ENCODE measurements around the gene ERC2. TPM values are rescaled to one million over a fixed set of nuclear protein-coding genes. Genes with fewer than 3 reads are reported as not detected.

The ERC2 gene
- total RNA-seq, 1 donor: 0.36 TPM

DNA sequence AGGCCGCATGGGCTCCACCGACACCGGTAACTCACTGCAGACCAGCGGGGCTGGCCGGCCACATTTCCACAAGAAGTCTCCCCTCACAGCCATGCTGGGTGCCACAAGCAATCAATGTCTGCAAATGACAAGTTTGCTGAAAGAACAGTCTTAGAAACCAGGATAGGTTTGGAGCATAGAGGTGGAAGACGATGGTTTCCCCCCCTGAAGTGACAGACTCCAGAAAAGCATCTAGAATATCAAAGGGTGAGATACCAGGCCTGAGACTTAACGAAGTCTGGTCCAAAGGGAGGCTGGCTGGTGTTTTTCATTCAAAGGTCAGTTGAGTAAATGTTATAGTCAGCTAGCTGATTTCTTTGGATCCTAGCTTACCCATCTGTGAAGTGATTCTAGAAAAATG lies 931.1 kb downstream of the ERC2 start:
- Histone ChIP-seq H3K4me3 (ENCODE audit: insufficient read depth, low read length) (no peak overlapping the region), H3K4me2 (ENCODE audit: insufficient read depth, low read length) (no peak overlapping the region), H3K36me3 (ENCODE audit: insufficient read depth, low read length) (no peaks in the 10 kb centered on the region), H3K4me1 (ENCODE audit: insufficient read depth, low read length) (no peaks in the 10 kb centered on the region), H3K79me2 (ENCODE audit: insufficient read depth, low read length) (no peaks in the 10 kb centered on the region), H2AFZ (ENCODE audit: low read length) (no peak overlapping the region), H4K20me1 (ENCODE audit: insufficient read depth, low read length) (no peaks in the 10 kb centered on the region), H3K27ac (ENCODE audit: low read depth, low read length) (no peak overlapping the region), H3K27me3 (ENCODE audit: insufficient read depth, low read length) (peaks cover 20% of the 10 kb centered on the region), H3K9me3 (ENCODE audit: low read depth, low read length) (no peaks in the 10 kb centered on the region)
- no peak for DNase-seq (ENCODE audit: insufficient read length, low spot score, missing footprints)
- TF ChIP-seq CTCF (IDR thresholded peaks at IDR 0.05; ENCODE audit: extremely low read depth, low read depth, low read length): no peak

- H3K4me2 ChIP-seq (ENCODE audit: insufficient read depth, low read length): no peak overlapping the region
- H3K36me3 ChIP-seq (ENCODE audit: insufficient read depth, low read length): no peaks in the 10 kb centered on the region
- no peak for DNase-seq (ENCODE audit: insufficient read length, low spot score, missing footprints)
- peaks cover 18% of the 10 kb centered on the region for H3K27me3 ChIP-seq (ENCODE audit: insufficient read depth, low read length)
- H3K27ac ChIP-seq (ENCODE audit: low read depth, low read length): no peak overlapping the region
- no peak overlapping the region for H2AFZ ChIP-seq (ENCODE audit: low read length)
- TF ChIP-seq CTCF (IDR thresholded peaks at IDR 0.05; ENCODE audit: extremely low read depth, low read depth, low read length): no peak
- H3K4me1 ChIP-seq (ENCODE audit: insufficient read depth, low read length): no peaks in the 10 kb centered on the region
- H3K79me2 ChIP-seq (ENCODE audit: insufficient read depth, low read length): no peaks in the 10 kb centered on the region
- no peaks in the 10 kb centered on the region for H3K9me3 ChIP-seq (ENCODE audit: low read depth, low read length)
- H4K20me1 ChIP-seq (ENCODE audit: insufficient read depth, low read length): no peaks in the 10 kb centered on the region
- H3K4me3 ChIP-seq (ENCODE audit: insufficient read depth, low read length): no peak overlapping the region
These were observed 933.4 kb downstream of the ERC2 start for GRCh38 chr3:55534876-55535275.

DNA sequence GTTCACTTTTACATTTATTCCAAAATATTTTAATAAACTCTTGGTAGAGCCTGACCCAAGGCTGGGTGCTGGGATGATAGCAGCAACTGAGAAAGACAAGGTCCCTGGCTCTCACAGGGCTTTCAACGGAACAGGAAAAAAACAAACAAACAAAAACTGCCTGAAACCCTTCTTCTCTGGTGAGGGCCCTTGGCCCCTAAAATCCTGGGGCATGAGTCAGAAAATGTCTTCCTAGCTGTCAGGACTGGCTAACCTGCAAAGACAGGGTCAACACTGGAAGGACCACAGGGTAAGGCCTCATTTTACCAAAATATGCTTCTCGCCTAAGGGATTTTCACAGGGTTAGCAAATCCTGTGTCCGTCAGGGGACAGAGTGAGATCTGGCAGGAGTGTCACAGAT lies 935.5 kb downstream of the ERC2 start:
- no peak overlapping the region for H3K4me2 ChIP-seq (ENCODE audit: insufficient read depth, low read length)
- no peak for DNase-seq (ENCODE audit: insufficient read length, low spot score, missing footprints)
- H2AFZ ChIP-seq (ENCODE audit: low read length): no peak overlapping the region
- no peaks in the 10 kb centered on the region for H3K36me3 ChIP-seq (ENCODE audit: insufficient read depth, low read length)
- no peaks in the 10 kb centered on the region for H3K79me2 ChIP-seq (ENCODE audit: insufficient read depth, low read length)
- H3K4me3 ChIP-seq (ENCODE audit: insufficient read depth, low read length): no peak overlapping the region
- H4K20me1 ChIP-seq (ENCODE audit: insufficient read depth, low read length): no peaks in the 10 kb centered on the region
- no peaks in the 10 kb centered on the region for H3K4me1 ChIP-seq (ENCODE audit: insufficient read depth, low read length)
- no peaks in the 10 kb centered on the region for H3K9me3 ChIP-seq (ENCODE audit: low read depth, low read length)
- H3K27ac ChIP-seq (ENCODE audit: low read depth, low read length): no peak overlapping the region
- TF ChIP-seq CTCF (IDR thresholded peaks at IDR 0.05; ENCODE audit: extremely low read depth, low read depth, low read length): no peak
- peaks cover 9% of the 10 kb centered on the region for H3K27me3 ChIP-seq (ENCODE audit: insufficient read depth, low read length)

- no peaks in the 10 kb centered on the region for H4K20me1 ChIP-seq (ENCODE audit: insufficient read depth, low read length)
- no peaks in the 10 kb centered on the region for H3K36me3 ChIP-seq (ENCODE audit: insufficient read depth, low read length)
- no peak for DNase-seq (ENCODE audit: insufficient read length, low spot score, missing footprints)
- no peaks in the 10 kb centered on the region for H3K4me1 ChIP-seq (ENCODE audit: insufficient read depth, low read length)
- H3K27ac ChIP-seq (ENCODE audit: low read depth, low read length): no peak overlapping the region
- no peak overlapping the region for H3K4me2 ChIP-seq (ENCODE audit: insufficient read depth, low read length)
- H3K9me3 ChIP-seq (ENCODE audit: low read depth, low read length): no peaks in the 10 kb centered on the region
- H3K79me2 ChIP-seq (ENCODE audit: insufficient read depth, low read length): no peaks in the 10 kb centered on the region
- H2AFZ ChIP-seq (ENCODE audit: low read length): no peak overlapping the region
- TF ChIP-seq CTCF (IDR thresholded peaks at IDR 0.05; ENCODE audit: extremely low read depth, low read depth, low read length): no peak
- peaks cover 7% of the 10 kb centered on the region for H3K27me3 ChIP-seq (ENCODE audit: insufficient read depth, low read length)
- no peak overlapping the region for H3K4me3 ChIP-seq (ENCODE audit: insufficient read depth, low read length)
These were observed 936.9 kb downstream of the ERC2 start for GRCh38 chr3:55531321-55531720.

Measured in osteoblast (primary cell).